Head of caudate nucleus (tissue), 42 donors: ENCODE measurements around the gene IGF2R.
"Not testable (repeated sequence)": the region's sequence is repeated elsewhere in the genome, so short reads cannot be mapped to it uniquely, and the experiment has no call there.

Experiments used
- DNase-seq, 42 donors: peaks; one replicate each; pipeline versions ENCODE4 v3.0.0 to v3.0.0-alpha.2; 2020 to 2021; ENCODE audit warnings: mixed read lengths in 7 of 42
- intact Hi-C: fragments of 100-400 bp; cut with DNase I; formaldehyde crosslinking; loops from one replicate; pipeline ENCODE4 v1.15.0; 2022

The IGF2R gene, protein sequence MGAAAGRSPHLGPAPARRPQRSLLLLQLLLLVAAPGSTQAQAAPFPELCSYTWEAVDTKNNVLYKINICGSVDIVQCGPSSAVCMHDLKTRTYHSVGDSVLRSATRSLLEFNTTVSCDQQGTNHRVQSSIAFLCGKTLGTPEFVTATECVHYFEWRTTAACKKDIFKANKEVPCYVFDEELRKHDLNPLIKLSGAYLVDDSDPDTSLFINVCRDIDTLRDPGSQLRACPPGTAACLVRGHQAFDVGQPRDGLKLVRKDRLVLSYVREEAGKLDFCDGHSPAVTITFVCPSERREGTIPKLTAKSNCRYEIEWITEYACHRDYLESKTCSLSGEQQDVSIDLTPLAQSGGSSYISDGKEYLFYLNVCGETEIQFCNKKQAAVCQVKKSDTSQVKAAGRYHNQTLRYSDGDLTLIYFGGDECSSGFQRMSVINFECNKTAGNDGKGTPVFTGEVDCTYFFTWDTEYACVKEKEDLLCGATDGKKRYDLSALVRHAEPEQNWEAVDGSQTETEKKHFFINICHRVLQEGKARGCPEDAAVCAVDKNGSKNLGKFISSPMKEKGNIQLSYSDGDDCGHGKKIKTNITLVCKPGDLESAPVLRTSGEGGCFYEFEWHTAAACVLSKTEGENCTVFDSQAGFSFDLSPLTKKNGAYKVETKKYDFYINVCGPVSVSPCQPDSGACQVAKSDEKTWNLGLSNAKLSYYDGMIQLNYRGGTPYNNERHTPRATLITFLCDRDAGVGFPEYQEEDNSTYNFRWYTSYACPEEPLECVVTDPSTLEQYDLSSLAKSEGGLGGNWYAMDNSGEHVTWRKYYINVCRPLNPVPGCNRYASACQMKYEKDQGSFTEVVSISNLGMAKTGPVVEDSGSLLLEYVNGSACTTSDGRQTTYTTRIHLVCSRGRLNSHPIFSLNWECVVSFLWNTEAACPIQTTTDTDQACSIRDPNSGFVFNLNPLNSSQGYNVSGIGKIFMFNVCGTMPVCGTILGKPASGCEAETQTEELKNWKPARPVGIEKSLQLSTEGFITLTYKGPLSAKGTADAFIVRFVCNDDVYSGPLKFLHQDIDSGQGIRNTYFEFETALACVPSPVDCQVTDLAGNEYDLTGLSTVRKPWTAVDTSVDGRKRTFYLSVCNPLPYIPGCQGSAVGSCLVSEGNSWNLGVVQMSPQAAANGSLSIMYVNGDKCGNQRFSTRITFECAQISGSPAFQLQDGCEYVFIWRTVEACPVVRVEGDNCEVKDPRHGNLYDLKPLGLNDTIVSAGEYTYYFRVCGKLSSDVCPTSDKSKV (N-terminal part only)

GRCh38 chr6:159968295-159969203 lies at the start of gene IGF2R:
IGF2R (plus strand) TSS chr6:159969082; CDS start chr6:159969247, 165 bp downstream.
- intact Hi-C loops = no loop called here
- DNase-seq = peak; percentile 71 to 97 (median 90)

DNA sequence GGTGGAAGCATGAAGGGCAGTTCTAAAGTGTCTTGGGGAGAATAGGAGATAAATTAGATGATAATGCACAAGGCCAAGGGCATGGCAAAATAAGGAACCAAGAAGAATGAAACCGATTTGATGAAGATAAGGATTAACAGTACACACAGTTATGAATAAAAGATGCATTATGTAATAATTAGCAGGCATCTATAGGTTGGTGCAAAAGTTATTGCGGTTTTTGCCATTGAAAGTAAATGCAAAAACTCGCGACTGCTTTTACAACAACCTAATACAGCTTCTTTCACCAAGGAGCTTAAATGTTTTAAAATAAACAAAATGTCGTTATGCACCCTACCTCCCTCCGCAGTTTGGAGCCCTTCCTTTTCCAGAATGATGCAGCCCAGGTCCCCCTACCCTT lies 49.1 kb upstream of the IGF2R start:
- intact Hi-C loops = no loop called here
- no peak for DNase-seq

GRCh38 chr6:159924150-159924549 lies 44.7 kb upstream of the IGF2R start:
- DNase-seq, intact Hi-C loops: not testable (repeated sequence)

DNA sequence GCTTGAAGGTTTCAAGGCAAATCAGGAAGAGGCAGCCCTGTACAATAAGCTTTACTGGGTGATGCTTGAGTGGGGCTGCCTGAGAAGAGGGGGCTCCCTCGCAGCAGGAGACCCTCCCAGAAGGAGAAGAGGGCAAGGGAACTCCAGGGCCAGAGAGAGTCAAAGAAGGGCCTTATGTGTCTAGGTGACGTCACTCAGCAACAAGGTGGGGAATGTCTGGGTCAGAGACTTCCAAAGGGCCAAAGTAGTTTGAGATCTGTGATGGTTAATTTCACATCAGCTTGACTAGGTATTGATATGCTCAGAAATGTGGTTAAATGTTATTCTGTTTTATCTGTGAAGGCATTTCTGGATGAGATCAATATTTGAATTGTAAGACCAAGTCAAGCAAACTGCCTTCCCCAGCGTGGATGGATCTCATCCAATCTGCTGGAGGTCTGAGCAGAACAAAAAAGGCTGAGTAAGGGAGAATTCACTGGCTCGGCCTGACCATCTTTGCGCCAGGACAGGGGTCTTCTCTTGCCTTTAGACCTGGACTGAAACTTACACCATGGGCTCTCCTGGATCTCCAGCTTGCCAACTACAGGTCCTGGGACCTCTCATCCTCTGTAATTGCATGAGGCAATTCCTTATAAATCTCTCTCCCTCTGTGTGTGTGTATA lies 42.2 kb upstream of the IGF2R start:
- DNase-seq = no peak
- intact Hi-C loops = no loop called here

DNA sequence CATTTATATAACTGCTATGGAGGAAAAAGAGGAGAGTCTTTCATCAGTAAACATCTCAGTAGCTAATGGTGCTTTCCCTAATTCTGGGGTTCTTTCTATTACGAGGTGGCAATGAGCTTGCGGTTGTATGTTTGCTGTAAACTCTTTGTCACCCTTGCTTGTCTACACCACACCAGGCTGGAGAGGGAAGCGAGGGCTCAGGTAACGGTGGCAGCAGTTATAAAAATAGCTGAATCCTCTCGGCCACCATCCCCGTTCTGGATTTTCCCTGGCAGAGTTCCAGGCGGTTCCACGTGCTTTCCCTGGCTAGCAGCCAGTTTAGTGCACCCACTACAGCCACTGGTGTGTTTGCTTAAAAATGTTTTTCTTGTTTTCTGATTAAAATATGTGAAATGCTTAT lies 39.1 kb upstream of the IGF2R start:
- intact Hi-C loops = no loop called here

DNA sequence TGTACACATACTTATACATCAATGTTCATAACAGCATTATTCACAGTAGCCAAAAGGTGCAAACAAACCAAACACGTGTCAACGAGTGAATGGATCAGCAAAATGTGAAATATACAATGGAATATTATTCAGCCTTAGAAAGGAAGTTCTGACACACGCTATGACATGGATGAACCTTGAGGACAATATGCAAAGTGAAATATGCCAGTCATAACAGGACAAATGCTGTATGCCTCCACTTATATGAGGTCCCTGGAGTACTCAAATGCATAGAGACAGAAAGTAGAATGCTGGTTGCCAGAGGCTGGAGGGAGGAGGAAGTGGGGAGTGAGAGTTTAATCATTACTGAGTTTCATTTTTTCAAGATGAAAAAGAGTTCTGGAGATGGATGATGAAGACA lies 37.8 kb upstream of the IGF2R start:
- no peak for DNase-seq
- intact Hi-C loops = no loop called here

More for the DNA sequence above, 39.1 kb upstream of the IGF2R start:
- DNase-seq = peak in 2 of 42 donors; percentile 31 to 33

- intact Hi-C loops = no loop called here
- no peak for DNase-seq
Observed at GRCh38 chr6:159931846-159932245, 37.0 kb upstream of the IGF2R start.

DNA sequence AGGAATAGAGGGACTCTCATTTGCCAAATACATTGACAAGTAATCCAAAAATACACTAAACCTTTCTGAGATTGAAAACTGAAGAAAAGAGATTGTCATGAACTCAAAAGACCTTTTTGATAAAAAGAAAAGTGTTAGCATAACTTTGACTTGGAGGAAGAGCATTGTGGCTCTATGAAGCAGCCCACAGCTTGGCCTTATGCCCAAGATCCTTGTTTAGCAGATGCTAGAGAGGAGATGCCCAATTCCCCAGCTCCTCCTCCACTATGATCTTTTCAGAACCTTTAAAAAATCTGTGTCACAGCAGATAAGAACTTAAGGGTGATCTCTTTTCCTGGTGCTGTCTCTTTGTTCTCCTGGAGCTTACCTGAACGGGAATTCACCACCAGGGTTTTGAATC lies 35.8 kb upstream of the IGF2R start:
- DNase-seq = no peak
- intact Hi-C loops = no loop called here

GRCh38 chr6:159934181-159934580 lies 34.7 kb upstream of the IGF2R start:
- intact Hi-C loops = no loop called here
- no peak for DNase-seq

DNA sequence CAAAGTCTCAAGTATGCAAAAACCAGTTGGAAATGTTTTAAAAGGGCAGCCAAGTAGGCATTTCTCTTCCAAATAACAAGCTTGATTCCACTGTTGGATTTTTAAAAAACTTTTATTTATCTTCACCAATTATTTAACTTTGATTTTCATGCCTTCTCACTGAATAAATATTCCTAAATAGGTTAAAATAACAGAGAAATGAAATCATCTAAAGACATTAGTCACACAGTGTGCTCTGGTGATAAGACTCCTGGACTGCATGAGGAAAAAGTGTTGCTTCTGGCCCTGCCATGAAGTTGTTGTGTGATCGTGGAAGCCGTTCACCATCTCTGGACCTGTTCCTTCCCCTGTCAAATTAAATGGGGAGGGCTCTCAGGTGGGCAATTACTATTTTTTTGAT lies 33.8 kb upstream of the IGF2R start:
- intact Hi-C loops = no loop called here

DNA sequence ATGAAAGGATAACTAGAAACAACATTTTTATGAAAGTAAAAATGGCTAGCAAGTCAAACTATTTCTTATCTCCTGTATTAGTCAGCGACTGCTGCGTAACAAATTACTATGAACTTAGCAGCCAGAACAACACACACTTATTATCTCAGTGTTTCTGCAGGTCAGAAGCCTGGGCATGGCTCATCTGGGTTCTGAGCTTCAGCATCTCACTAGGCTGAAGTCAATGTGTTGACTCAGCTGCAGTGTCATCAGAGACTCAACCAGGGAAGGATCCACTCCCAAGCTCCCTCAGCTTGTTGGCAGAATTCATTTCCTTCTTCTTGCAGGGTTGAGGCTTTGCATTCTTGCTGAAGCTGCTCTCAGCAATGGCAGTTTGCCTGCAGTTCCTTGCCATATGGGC lies 33.2 kb upstream of the IGF2R start:
- DNase-seq = no peak
- intact Hi-C loops = no loop called here

More for the DNA sequence above, 33.8 kb upstream of the IGF2R start:
- DNase-seq = no peak

GRCh38 chr6:159939591-159940016 lies 29.3 kb upstream of the IGF2R start:
- no peak for DNase-seq
- intact Hi-C loops = no loop called here

DNA sequence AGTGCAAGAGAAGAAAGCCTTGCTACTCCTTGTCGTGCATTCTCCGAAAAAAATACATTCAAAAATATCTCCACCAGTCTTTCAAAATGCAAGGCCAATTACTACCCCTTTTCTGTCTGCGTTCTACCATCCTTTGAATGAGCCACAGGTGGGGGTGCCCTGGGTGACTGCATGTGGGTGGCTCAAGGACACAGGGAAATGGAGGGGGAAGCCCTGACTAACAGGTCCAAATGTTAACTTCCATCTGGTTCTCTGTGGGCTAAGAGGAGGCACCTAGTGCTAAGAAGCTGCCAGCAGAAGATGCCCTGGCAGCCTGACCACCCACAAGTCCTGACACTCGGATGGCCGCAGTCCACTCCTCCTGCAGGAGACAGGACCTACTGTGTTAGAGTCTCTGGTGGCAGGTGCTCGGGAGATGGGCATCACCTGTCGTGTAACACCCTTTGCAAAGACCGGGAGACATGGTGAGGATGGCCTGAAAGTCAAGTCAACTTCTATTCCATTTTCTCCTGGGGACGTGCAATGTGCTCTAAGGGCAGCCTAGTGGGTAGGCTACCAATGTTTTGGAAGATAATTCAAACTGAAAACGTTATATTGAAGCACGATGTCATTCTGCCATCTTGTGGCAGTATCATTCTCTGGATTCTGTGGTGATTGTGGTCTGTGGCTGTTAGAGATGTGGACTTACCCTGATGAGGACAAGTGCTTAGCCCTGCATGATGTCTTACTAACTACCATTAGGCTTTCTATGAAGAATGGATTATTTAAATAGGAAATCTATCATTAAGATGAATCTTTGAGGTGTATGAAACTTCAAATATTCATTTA lies 27.4 kb upstream of the IGF2R start:
- peak in 7 of 42 donors; percentile 10 to 51 (median 25) for DNase-seq
- intact Hi-C loops = no loop called here

- intact Hi-C loops = no loop called here
- no peak for DNase-seq
Observed at GRCh38 chr6:159943101-159943632, 25.7 kb upstream of the IGF2R start.

- no peak for DNase-seq
- intact Hi-C loops = no loop called here
Observed at GRCh38 chr6:159943968-159944598, 24.8 kb upstream of the IGF2R start.

GRCh38 chr6:159945801-159946392 lies 23.0 kb upstream of the IGF2R start:
- intact Hi-C loops = no loop called here
- no peak for DNase-seq
